22Rv1 (cell line): Measurements from ENCODE around the gene SEMA5A.

ENCODE experiments used
- CTCF ChIP-seq: fragments of 450-650 bp; IDR thresholded peaks from 2 replicates; pipeline ENCODE4 v1.5.1; 2017; ENCODE audit warnings: mild to moderate bottlenecking
- ZFX ChIP-seq: fragments of 450-650 bp; IDR thresholded peaks from 2 replicates; pipeline ENCODE4 v1.6.1; 2017; ENCODE audit warnings: antibody characterized with exemption, borderline replicate concordance

- no peak for TF ChIP-seq CTCF
- TF ChIP-seq ZFX = no peak
These were observed 93.7 kb downstream of the SEMA5A start for GRCh38 chr5:9452181-9452580.
